ENCODE measurements around the gene TSPAN31.
"Not testable (repeated sequence)": the region's sequence is repeated elsewhere in the genome, so short reads cannot be mapped to it uniquely, and the experiment has no call there.

TSPAN31 gene

GRCh38 chr12:57769594-57769993, 24.8 kb downstream of the TSPAN31 start:
- DNase-seq = no peak

DNA sequence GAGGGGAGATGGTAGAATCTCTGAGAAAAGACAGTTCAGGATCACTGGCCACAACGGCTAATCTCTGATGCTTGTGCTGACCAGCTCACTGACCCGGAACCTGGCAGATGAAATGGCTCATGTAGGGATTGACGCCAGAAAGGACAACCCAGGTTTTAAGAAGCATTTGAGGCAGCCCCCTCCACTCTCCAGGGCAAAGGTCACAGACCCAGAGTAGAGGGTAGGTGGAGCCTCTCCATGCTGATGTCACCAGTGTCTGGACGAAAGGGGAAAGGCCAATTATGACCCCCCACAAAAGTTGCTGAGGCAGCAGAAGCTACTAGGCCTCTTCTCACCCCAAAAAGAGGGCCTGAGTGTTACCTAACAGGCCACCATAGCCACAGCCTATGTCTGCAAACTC, 25.9 kb downstream of the TSPAN31 start:
- no peak for DNase-seq

DNA sequence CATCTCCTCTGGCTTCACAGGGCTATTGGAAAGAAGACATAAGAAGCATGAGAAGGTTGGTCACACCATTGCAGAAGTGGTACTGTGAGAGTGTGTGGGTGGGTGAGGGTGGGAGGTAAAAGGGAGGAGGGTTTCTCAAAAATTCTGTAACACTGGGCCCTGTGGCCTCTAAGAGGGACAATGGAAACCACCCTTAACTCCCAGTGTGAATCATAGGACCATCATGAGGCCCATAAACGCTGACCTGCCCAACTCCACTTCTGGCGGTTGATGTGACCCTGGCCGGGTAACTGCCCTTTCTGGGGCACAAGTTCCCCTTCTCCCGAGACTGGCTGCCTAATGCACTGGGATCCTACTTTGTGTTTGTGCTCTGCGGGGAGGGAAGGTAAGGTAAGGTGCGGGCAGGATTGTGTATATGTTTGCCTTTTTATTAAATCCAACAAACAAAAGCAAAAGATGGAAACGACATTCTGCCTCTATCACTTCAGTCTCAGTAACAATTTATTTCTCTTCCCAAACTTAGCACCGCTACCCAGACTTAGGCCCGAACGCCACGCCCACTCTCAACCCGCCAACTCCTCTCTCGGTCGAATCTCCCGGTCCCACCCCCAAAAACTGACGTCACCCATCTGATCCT, 26.5 kb downstream of the TSPAN31 start:
- peak; percentile 70 for DNase-seq

GRCh38 chr12:57771873-57772428, 27.1 kb downstream of the TSPAN31 start, which contains the start of gene METTL1:
Gene METTL1 (minus strand): TSS chr12:57772105. CDS start chr12:57772083, 22 bp downstream.
- peak; percentile 85 for DNase-seq

GRCh38 chr12:57772429-57773322, 27.8 kb downstream of the TSPAN31 start, which contains the start of gene EEF1AKMT3:
Gene EEF1AKMT3 (plus strand): TSS chr12:57772614. CDS start chr12:57772725, 111 bp downstream.
- DNase-seq = peak; percentile 22

GRCh38 chr12:57774634-57775033, 29.8 kb downstream of the TSPAN31 start:
- DNase-seq = not testable (repeated sequence)

GRCh38 chr12:57775044-57775443, 30.2 kb downstream of the TSPAN31 start:
- no peak for DNase-seq

- no peak for DNase-seq
Measured at GRCh38 chr12:57775563-57776246, 30.9 kb downstream of the TSPAN31 start.

GRCh38 chr12:57776247-57776587, 31.4 kb downstream of the TSPAN31 start:
- DNase-seq = no peak

DNA sequence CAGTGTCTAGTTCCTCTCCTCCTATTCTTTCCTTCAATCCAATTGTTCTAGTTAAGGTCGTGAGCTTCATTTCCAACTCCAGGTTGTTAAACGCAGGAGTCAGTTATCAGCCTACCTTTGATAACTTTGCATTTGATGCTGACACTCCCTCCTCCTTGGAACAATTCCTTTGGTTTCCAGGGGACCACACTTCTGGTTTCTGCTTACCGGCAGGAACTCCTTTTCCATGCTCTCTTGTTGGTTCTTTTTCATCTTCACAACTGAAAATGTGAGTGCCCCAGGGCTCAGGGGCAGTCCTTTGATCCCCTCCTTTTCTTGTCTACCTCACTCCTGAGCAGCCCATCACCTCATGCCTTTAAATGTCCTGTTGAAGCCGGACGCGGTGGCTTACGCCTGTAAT, 32.5 kb downstream of the TSPAN31 start:
- DNase-seq = no peak

DNA sequence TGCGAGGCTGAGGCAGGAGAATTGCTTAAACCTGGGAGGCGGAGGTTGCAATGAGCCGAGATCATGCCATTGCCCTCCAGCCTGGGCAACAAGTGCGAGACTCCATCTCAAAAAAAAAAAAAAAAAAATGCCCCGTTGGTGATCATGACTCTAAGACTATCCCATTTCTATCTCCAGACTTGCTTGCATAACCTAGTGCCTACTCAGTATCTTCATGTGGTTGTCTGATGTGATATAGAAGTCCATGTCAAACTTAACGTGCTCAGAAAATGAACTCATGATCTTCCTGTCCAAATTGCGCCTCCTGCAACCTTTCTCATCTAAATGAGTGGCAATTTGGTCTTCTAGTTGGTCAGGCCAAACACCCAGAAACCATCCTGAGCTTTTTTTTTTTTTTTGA, 33.1 kb downstream of the TSPAN31 start:
- no peak for DNase-seq

DNA sequence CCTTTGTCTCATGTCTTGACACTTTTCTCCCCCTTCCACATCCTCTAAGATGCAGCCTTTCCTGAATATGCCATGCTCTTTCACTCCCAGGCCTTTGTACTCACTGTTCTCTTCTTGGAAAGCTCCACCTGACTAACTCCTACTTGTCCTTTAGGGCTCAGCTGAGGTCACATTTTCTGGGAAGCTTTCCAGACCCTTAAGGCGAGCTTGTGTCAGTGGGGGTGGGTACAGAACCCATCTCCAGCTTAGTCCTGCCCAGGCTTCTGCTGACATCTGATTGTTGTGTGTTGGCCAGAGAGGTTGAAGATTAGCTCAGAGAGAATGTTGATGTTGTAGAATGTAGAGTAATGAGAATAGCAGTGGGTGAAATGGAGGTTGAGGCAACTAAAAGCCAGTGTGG, 34.9 kb downstream of the TSPAN31 start:
- DNase-seq = no peak

GRCh38 chr12:57780284-57780897, 35.6 kb downstream of the TSPAN31 start:
- DNase-seq = no peak

- no peak for DNase-seq
Measured at GRCh38 chr12:57781244-57781643, 36.4 kb downstream of the TSPAN31 start.

DNA sequence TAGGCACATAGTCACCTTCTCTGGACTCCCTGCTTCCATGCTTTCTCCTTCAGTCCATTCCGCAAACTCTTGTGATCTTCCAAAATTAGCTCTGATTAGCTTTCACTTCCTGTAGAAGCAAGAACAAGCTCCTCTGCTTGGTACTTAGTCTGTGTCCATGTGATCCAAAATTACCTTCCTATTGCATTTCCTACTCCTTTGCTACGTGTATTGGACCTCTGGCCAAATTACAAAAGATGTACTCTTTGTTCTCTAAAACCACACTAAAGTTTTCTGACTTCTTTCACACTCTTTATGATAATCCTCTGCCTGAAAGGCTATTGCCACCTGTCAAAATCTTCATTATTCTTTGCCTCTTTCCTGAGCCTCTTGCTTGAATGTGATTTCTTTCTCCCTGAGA, 37.0 kb downstream of the TSPAN31 start:
- DNase-seq = no peak

- DNase-seq = no peak
Measured at GRCh38 chr12:57782243-57782607, 37.4 kb downstream of the TSPAN31 start.

DNA sequence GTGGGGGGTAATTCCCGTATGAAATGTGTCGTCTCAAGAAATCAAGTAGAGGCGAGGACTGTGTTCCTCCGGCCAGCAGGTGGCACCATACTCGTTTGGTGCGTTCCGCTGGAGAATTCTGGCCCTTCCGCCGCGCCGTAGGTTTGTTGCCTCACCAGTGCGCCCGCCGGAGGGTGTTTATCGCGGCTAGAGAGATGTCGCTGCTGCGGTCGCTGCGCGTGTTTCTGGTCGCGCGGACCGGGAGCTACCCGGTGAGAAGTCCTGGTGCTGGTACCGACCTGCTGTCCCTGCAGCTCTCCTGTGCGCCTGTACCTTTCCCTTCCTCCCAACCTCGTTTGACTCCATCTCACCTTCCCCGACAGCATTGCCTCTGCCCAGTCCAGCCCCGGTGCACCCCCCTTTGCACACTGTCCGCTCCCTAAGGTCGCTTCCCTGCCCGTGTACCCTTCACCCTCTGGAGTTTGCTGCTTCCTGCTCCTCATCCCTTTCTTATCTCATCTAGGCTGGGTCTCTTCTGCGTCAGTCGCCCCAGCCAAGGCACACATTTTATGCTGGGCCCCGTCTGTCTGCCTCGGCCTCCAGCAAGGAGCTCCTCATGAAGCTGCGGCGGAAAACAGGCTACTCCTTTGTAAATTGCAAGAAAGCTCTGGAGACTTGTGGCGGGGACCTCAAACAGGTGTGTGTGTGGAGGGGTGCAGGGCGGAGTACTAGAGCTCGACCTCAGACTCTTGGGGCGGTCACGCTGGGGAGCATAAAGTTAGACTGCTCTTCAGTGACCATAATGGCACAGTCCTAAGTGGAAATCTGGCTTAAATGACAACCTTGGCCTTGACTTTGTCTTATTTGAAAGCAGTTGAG, 38.0 kb downstream of the TSPAN31 start, which contains the start of gene TSFM:
TSFM (plus strand) TSS at position 180 of the 858 bp plus-strand sequence; CDS start at position 195, 15 bp downstream.
- peak; percentile 99 for DNase-seq

DNA sequence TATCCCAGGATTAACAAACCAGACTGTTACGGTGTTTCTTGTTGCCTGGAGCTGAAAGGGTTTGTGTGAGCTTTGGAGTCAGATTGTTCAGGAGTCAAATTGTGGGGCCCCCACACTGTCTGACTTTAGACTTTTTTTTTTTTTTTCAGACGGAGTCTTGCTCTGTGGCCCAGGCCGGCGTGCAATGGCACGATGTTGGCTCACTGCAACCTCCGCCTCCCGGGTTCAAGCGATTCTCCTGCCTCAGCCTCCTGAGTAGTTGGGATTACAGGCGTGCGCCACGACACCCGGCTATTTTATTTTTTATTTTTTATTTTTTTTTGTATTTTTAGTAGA, 38.6 kb downstream of the TSPAN31 start:
- DNase-seq = no peak

DNA sequence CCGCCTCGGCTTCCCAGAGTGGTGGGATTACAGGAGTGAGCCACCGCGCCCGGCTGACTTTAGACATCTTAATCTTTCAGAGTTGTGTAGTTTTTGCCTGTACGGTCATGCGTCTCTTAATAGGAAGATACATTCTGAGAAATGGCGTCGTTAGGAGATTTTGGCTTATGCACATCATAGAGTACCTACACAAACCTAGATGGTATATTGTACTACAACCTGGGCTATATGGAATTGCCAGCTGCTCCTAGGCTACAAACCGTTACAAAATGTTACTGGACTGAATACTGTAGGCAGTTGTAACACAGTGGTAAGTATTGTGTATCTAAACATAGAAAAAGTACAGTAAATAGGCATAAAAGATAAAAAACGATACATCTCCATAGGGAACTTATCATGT, 39.0 kb downstream of the TSPAN31 start:
- no peak for DNase-seq

GRCh38 chr12:57793920-57794319, 49.1 kb downstream of the TSPAN31 start:
- DNase-seq = no peak

GRCh38 chr12:57795354-57795753, 50.5 kb downstream of the TSPAN31 start:
- DNase-seq = no peak

- no peak for DNase-seq
Measured at GRCh38 chr12:57796996-57797395, 52.2 kb downstream of the TSPAN31 start.

Data from effector CD4-positive, alpha-beta T cell (primary cell).